ENCODE results near the gene TROAP.

Gene TROAP

DNA sequence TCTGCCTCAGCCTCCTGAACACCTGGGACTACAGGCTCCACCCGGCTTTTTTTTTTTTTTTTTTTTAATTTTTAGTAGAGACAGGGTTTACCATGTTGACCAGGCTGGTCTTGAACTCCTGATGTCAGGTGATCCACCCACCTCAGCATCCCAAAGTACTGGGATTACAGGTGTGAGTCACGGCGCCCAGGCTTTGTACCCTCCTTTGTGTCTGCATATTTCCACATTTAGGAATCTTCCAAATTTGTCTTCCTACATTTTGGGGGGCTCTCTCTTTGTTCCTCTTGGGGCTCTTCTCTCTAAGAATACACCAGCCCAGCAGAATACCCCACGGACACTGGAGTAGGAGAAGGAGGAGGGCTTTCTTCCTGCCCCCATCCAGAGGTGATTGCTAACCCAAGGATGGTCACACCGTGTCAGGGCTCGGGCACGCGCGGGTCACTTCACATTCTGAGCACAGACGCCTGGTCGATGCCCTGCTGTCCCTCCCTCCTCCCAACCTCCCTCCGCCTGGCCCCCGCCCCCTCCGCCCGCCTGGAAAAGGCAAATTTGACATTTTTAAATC lies 21.5 kb downstream of the TROAP start:
- no peak for DNase-seq (ENCODE audit: low spot score)
- TF ChIP-seq, protein P1, sequence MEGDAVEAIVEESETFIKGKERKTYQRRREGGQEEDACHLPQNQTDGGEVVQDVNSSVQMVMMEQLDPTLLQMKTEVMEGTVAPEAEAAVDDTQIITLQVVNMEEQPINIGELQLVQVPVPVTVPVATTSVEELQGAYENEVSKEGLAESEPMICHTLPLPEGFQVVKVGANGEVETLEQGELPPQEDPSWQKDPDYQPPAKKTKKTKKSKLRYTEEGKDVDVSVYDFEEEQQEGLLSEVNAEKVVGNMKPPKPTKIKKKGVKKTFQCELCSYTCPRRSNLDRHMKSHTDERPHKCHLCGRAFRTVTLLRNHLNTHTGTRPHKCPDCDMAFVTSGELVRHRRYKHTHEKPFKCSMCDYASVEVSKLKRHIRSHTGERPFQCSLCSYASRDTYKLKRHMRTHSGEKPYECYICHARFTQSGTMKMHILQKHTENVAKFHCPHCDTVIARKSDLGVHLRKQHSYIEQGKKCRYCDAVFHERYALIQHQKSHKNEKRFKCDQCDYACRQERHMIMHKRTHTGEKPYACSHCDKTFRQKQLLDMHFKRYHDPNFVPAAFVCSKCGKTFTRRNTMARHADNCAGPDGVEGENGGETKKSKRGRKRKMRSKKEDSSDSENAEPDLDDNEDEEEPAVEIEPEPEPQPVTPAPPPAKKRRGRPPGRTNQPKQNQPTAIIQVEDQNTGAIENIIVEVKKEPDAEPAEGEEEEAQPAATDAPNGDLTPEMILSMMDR (IDR thresholded peaks at IDR 0.05; ENCODE audit: extremely low read depth, insufficient read depth, missing control alignments): no peak
- in situ Hi-C loops (cut with MboI; ENCODE audit: low pct_unique_long_range_greater_than_20kb, low sequenced_read_pairs, unreplicated experiment): no loop called here

- peak; percentile 81 for DNase-seq (ENCODE audit: low spot score)
- in situ Hi-C loops (cut with MboI; ENCODE audit: low pct_unique_long_range_greater_than_20kb, low sequenced_read_pairs, unreplicated experiment): no loop called here
- TF ChIP-seq, protein P1 (IDR thresholded peaks at IDR 0.05; ENCODE audit: extremely low read depth, insufficient read depth, missing control alignments): no peak
These were observed 22.2 kb downstream of the TROAP start for GRCh38 chr12:49345051-49345824.

- in situ Hi-C loops (cut with MboI; ENCODE audit: low pct_unique_long_range_greater_than_20kb, low sequenced_read_pairs, unreplicated experiment): no loop called here
- TF ChIP-seq, protein P1 (IDR thresholded peaks at IDR 0.05; ENCODE audit: extremely low read depth, insufficient read depth, missing control alignments): no peak
These were observed 23.0 kb downstream of the TROAP start for GRCh38 chr12:49345825-49346658.

GRCh38 chr12:49346659-49347310 lies 23.7 kb downstream of the TROAP start, which contains the start of gene DNAJC22:
DNAJC22 (plus strand) TSS chr12:49346888; CDS start chr12:49348873, 1,985 bp downstream.
- in situ Hi-C loops (cut with MboI; ENCODE audit: low pct_unique_long_range_greater_than_20kb, low sequenced_read_pairs, unreplicated experiment): no loop called here
- TF ChIP-seq, protein P1 (IDR thresholded peaks at IDR 0.05; ENCODE audit: extremely low read depth, insufficient read depth, missing control alignments): no peak
- DNase-seq (ENCODE audit: low spot score): peak; percentile 74

More at GRCh38 chr12:49345825-49346658, 23.0 kb downstream of the TROAP start:
- DNase-seq (ENCODE audit: low spot score): no peak

DNA sequence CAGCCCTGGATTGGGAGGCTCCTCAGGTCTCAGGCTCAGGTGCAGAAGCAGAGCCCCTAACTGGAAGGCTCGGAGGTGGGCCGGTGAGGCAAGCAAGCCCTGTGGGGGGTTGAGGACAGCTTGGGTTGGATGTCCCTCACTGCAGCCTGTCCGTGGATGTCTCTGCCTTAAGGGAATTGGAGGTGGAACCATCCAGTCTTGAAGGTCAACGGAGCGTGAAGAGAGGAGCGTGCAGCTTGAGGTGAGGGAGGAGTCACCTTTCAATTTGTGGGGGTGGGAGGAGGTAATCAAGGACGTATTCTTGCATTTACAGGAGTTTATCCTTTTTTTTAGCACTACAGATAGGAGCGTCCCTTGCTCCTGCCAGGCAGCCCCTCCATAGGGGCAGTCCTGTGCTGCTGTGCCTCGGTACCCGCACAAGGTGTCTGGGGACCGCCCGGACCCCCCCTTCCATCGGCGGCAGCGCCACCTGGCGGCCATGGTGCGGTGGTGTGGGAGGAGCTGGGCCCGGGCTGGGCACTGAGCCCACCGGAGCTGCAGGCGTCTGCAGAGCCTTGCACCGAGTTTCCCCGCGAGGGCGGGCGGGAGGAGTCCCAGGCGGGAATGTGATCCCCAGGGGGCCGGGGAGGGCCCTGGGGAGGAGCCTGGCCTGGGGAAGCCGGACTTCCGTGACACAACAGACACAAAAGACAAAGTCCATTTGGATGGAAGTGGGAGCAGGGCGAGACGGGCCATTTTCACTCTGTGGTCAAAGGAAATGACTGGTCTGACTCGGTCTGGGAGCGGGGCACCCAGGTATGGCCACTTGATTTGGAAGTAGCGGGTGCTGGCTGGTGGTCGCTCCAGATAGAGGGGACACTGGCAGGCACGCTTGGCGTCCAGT lies 24.5 kb downstream of the TROAP start:
- TF ChIP-seq, protein P1 (IDR thresholded peaks at IDR 0.05; ENCODE audit: extremely low read depth, insufficient read depth, missing control alignments): peak; percentile 97
- DNase-seq (ENCODE audit: low spot score): peak; percentile 93
- in situ Hi-C loops (cut with MboI; ENCODE audit: low pct_unique_long_range_greater_than_20kb, low sequenced_read_pairs, unreplicated experiment): no loop called here
